Ishikawa (cell line): ENCODE measurements around the gene TGFBR3.

ENCODE experiments used
- EGR1 ChIP-seq: IDR thresholded peaks from 2 replicates; pipeline ENCODE4 v1.6.1; 2012
- EP300 ChIP-seq: IDR thresholded peaks from 2 replicates; pipeline ENCODE4 v1.6.1; 2012; ENCODE audit warnings: borderline replicate concordance
- MAX ChIP-seq: IDR thresholded peaks from 2 replicates; pipeline ENCODE4 v1.6.1; 2012
- NFIC ChIP-seq: IDR thresholded peaks from 2 replicates; pipeline ENCODE4 v1.6.1; 2012
- RAD21 ChIP-seq: IDR thresholded peaks from 2 replicates; pipeline ENCODE4 v1.6.1; 2012; ENCODE audit warnings: low read depth
- TAF1 ChIP-seq: IDR thresholded peaks from 2 replicates; pipeline ENCODE4 v1.6.1; 2012; ENCODE audit warnings: low read depth, mild to moderate bottlenecking
- TEAD4 ChIP-seq: IDR thresholded peaks from 2 replicates; pipeline ENCODE4 v1.6.1; 2012

- TF ChIP-seq MAX (no peak), EP300 (no peak), TEAD4 (no peak), RAD21 (no peak), NFIC (no peak), TAF1 (no peak), EGR1 (no peak)
Measured at GRCh38 chr1:91787919-91788318, 98.0 kb downstream of the TGFBR3 start.
